Karpas-422 (cell line): Measurements from ENCODE around the gene TP53I11. TPM values are rescaled to one million over a fixed set of nuclear protein-coding genes. Genes with fewer than 3 reads are reported as not detected.

ENCODE experiments used
- DNase-seq: peaks from one replicate; pipeline ENCODE4 v3.0.0-alpha.2; 2015
- H2AFZ ChIP-seq: fragments of 200-600 bp; sonication (generic); 2 replicates; pipeline ENCODE4 v1.6.1; 2014; ENCODE audit warnings: antibody characterized with exemption, low read length, mixed read lengths
- H3K27ac ChIP-seq: fragments of 200-600 bp; sonication (generic); 2 replicates; pipeline ENCODE4 v1.5.1; 2014; ENCODE audit warnings: mild to moderate bottlenecking, low read length, moderate library complexity
- H3K27me3 ChIP-seq: fragments of 200-600 bp; sonication (generic); 2 replicates; pipeline ENCODE4 v1.6.1; 2014; ENCODE audit warnings: low read length, mixed read lengths
- H3K36me3 ChIP-seq: fragments of 200-600 bp; sonication (generic); 2 replicates; pipeline ENCODE4 v1.6.1; 2014; ENCODE audit warnings: low read length, mixed read lengths; ENCODE audit not compliant: insufficient read depth
- H3K4me1 ChIP-seq: fragments of 200-600 bp; sonication (generic); 2 replicates; pipeline ENCODE4 v1.6.1; 2014; ENCODE audit warnings: mild to moderate bottlenecking, low read length, mixed read lengths
- H3K4me2 ChIP-seq: fragments of 200-600 bp; sonication (generic); 2 replicates; pipeline ENCODE4 v1.6.1; 2014; ENCODE audit warnings: low read length, low read depth, mild to moderate bottlenecking; ENCODE audit not compliant: poor library complexity, severe bottlenecking
- H3K4me3 ChIP-seq: fragments of 200-600 bp; sonication (generic); 2 replicates; pipeline ENCODE4 v1.5.1; 2014; ENCODE audit warnings: mild to moderate bottlenecking, antibody characterized with exemption, low read length, mixed read lengths
- H3K79me2 ChIP-seq: fragments of 200-600 bp; sonication (generic); 2 replicates; pipeline ENCODE4 v1.6.1; 2014; ENCODE audit warnings: mild to moderate bottlenecking, low read length, mixed read lengths
- H3K9ac ChIP-seq: fragments of 200-600 bp; sonication (generic); 2 replicates; pipeline ENCODE4 v1.6.0; 2014; ENCODE audit warnings: low read length
- H3K9me2 ChIP-seq: fragments of 200-600 bp; sonication (generic), shearing (Covaris generic); replicated peaks from 2 replicates; pipeline ENCODE4 v1.6.0; 2014; ENCODE audit warnings: mild to moderate bottlenecking, low read length, moderate library complexity; ENCODE audit not compliant: insufficient read depth
- H3K9me3 ChIP-seq: fragments of 300-700, 200-600 bp; sonication (generic); 2 replicates; pipeline ENCODE4 v1.6.1; 2014; ENCODE audit warnings: low read length, mixed read lengths
- H4K20me1 ChIP-seq: fragments of 200-600 bp; sonication (generic); 2 replicates; pipeline ENCODE4 v1.6.1; 2014; ENCODE audit warnings: mild to moderate bottlenecking, antibody characterized with exemption, low read length, low read depth; ENCODE audit not compliant: insufficient read depth
- total RNA-seq: library from RNA; depleted of rRNA; stranded (reverse); fragments of >200 nt; shearing (Covaris generic); gene quantifications from 2 replicates; pipeline ENCODE4 v1.2.3, GENCODE V29; 2014; ENCODE audit warnings: low replicate concordance

TP53I11 gene
- total RNA-seq, 1 experiment from 2014 or later = 0.34 TPM

GRCh38 chr11:44982496-44983062, 31.9 kb upstream of the TP53I11 start:
- no peak for DNase-seq
- Histone ChIP-seq H3K9me3 (no peaks in the 10 kb centered on the region), H3K36me3 (no peaks in the 10 kb centered on the region), H3K27ac (no peak overlapping the region), H3K9me2 (no peaks in the 10 kb centered on the region), H3K4me2 (no peak overlapping the region), H3K4me1 (no peaks in the 10 kb centered on the region), H3K79me2 (no peaks in the 10 kb centered on the region), H2AFZ (no peak overlapping the region), H3K9ac (no peak overlapping the region), H4K20me1 (no peaks in the 10 kb centered on the region), H3K4me3 (no peak overlapping the region), H3K27me3 (no peaks in the 10 kb centered on the region)

DNA sequence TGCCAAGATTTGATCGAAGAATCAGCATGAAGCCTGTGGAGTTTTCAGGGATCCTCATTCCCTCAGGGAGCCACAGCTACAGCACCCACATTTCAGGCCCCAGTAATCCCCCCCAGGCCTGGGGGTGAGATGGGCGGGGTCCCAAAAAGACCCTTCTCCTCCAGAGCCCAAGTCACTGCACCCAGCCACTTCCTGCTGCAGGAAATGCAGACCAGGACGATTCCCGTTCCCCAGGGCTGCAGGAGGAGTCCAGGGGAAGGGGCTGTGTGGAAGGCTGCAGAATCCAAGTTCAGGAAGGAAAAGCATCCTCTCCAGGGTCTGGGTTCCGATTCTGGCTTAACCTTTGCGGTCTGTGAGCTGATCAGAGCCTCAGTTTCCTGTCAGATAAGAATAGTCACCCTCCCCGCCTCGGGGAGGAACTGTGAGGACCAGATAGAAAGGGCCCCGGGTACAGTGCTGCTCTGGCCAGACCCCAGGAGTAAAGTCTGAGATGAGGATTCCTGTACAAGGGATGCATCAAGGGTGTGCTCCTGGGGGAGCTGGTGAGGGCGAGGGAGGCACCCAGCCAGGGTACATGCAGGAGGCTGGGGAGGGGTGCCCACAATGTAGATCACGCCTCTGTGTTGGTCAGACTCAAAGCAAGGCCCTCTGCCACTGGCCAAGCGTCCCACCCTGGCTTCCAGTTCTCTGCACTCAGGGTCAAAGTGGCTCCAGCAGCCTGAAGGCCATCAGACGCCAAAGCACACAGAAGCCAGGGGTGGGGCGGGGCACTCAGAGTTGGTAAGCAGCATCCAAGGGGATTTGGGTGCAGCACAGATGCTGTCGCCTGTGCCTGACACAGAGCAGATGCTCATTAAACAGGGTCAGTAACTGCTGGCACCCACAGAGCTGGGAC, 30.1 kb upstream of the TP53I11 start:
- no peaks in the 10 kb centered on the region for H3K4me1 ChIP-seq

DNA sequence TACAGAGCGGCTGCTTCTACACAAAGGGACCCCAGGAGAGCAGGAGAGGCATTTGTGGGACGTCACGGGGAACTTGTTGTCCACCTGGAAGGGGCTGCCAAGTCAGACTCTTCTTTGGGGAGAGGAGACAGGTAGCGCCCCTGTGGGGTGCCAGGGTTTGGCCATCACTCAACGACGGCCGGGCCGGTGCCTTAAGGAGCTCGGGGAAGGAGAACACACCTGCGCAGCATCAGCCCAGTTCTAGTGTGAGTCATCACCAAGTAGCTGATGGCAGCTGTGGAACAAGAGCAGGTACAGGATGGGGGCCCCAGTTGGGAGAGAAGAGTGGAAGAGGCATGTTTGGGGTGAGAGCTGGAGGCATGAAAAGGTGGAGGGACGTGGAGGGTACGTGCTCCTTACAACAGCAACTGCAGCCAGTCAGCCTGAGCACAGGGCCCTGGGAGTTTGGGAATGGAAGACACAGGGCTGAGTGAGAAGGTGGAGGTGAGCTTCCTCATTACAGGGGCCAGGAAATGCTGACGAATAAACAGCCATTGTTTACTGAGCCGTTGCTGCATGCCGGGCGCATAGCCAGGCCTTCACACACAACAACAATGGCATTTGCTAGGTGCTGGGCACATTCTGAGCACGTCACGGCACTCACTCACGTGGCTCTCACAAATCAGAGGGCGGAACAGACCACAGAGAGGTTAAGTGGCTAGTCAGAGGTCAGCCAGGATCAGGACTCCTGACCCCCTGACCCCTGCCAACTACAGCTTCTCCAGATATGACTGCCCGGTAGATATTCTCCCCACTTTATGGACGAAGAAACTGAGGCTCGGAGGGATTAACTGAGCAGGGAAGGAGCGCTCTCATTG, 29.1 kb upstream of the TP53I11 start:
- Histone ChIP-seq H3K27ac (no peak overlapping the region), H3K4me1 (no peaks in the 10 kb centered on the region), H3K4me3 (no peak overlapping the region), H3K9ac (no peak overlapping the region), H3K36me3 (no peaks in the 10 kb centered on the region), H2AFZ (no peak overlapping the region), H3K4me2 (no peak overlapping the region), H3K9me2 (no peaks in the 10 kb centered on the region), H4K20me1 (no peaks in the 10 kb centered on the region), H3K79me2 (no peaks in the 10 kb centered on the region), H3K9me3 (no peaks in the 10 kb centered on the region), H3K27me3 (no peaks in the 10 kb centered on the region)
- DNase-seq = no peak

More for the DNA sequence above, 30.1 kb upstream of the TP53I11 start:
- no peaks in the 10 kb centered on the region for H4K20me1 ChIP-seq
- H3K79me2 ChIP-seq = no peaks in the 10 kb centered on the region
- H3K4me2 ChIP-seq = no peak overlapping the region
- H3K27me3 ChIP-seq = no peaks in the 10 kb centered on the region
- no peak overlapping the region for H2AFZ ChIP-seq
- no peaks in the 10 kb centered on the region for H3K9me2 ChIP-seq
- no peak overlapping the region for H3K9ac ChIP-seq
- no peaks in the 10 kb centered on the region for H3K9me3 ChIP-seq
- H3K27ac ChIP-seq = no peak overlapping the region
- DNase-seq = no peak
- H3K36me3 ChIP-seq = no peaks in the 10 kb centered on the region
- H3K4me3 ChIP-seq = no peak overlapping the region

DNA sequence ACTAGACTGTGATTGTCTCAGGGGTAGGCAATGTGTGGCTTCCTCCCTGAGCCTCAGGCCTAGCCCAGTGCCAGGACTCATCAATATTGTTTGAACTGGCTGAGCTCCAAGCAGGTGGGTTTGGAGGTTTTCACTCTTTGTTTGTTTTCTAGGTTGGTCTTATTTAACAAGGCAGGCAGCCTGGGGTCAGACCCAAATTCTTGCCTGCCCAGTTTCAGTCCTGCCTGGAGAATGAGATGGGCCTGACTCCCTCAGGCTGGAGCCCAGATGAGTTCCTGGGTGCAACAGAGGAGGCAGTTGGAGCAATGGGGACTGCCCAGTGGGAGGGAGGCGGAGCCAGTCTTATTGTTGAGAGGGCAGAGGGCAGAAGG, 28.3 kb upstream of the TP53I11 start:
- no peaks in the 10 kb centered on the region for H3K9me2 ChIP-seq
- H3K4me2 ChIP-seq = no peak overlapping the region
- no peaks in the 10 kb centered on the region for H3K27me3 ChIP-seq
- H3K4me3 ChIP-seq = no peak overlapping the region
- no peaks in the 10 kb centered on the region for H3K9me3 ChIP-seq
- no peak overlapping the region for H2AFZ ChIP-seq
- H3K27ac ChIP-seq = no peak overlapping the region
- no peak for DNase-seq
- H3K36me3 ChIP-seq = no peaks in the 10 kb centered on the region
- H3K9ac ChIP-seq = no peak overlapping the region
- no peaks in the 10 kb centered on the region for H4K20me1 ChIP-seq
- H3K79me2 ChIP-seq = no peaks in the 10 kb centered on the region
- no peaks in the 10 kb centered on the region for H3K4me1 ChIP-seq

DNA sequence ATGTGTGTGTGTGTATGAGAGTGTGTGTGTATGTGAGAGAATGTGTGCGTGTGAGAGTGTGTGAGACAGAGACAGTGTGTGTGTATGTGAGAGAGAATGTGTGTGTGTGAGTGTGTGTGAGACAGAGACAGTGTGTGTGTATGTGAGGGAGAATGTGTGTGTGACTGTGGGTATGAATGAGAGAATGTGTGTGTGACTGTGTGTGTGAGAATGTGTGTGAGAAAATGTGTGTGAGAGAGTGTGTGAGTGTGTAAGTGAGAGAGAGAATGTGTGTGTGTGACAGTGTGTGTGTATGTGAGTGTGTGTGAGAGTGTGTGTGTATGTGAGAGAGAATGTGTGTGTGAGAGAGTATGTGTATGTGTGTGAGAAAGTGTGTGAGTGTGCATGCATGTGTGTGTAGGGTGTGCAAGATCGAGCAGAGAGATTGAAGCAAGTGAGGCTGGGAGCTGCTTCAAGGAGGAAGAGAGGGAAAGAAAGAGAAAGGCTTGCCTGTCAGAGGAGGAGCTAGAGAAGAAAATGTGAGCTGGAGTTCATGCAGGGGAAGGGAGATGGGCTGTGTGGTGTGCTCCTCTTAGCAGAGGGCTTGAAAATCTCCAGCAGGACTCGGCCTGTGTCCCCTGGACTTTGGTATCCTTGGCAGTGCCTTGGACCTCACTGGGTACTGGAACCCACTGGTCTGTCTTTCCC, 27.7 kb upstream of the TP53I11 start:
- H2AFZ ChIP-seq = no peak overlapping the region
- H3K4me3 ChIP-seq = no peak overlapping the region
- no peaks in the 10 kb centered on the region for H3K4me1 ChIP-seq
- H3K9me3 ChIP-seq = no peaks in the 10 kb centered on the region
- DNase-seq = no peak
- H3K4me2 ChIP-seq = no peak overlapping the region
- no peak overlapping the region for H3K9ac ChIP-seq
- H3K36me3 ChIP-seq = no peaks in the 10 kb centered on the region
- H3K27me3 ChIP-seq = no peaks in the 10 kb centered on the region
- no peaks in the 10 kb centered on the region for H4K20me1 ChIP-seq
- H3K79me2 ChIP-seq = no peaks in the 10 kb centered on the region
- no peaks in the 10 kb centered on the region for H3K9me2 ChIP-seq
- no peak overlapping the region for H3K27ac ChIP-seq

- H3K4me1 ChIP-seq = no peaks in the 10 kb centered on the region
- H3K27ac ChIP-seq = no peak overlapping the region
- no peaks in the 10 kb centered on the region for H3K9me2 ChIP-seq
- H3K9ac ChIP-seq = no peak overlapping the region
- no peaks in the 10 kb centered on the region for H4K20me1 ChIP-seq
- H2AFZ ChIP-seq = no peak overlapping the region
- H3K79me2 ChIP-seq = no peaks in the 10 kb centered on the region
- DNase-seq = no peak
- no peaks in the 10 kb centered on the region for H3K9me3 ChIP-seq
- no peaks in the 10 kb centered on the region for H3K27me3 ChIP-seq
- no peak overlapping the region for H3K4me2 ChIP-seq
- no peak overlapping the region for H3K4me3 ChIP-seq
- no peaks in the 10 kb centered on the region for H3K36me3 ChIP-seq
These were observed 26.9 kb upstream of the TP53I11 start for GRCh38 chr11:44977493-44977984.

- H3K9me2 ChIP-seq = no peaks in the 10 kb centered on the region
- no peaks in the 10 kb centered on the region for H3K4me1 ChIP-seq
- no peak overlapping the region for H3K4me3 ChIP-seq
- no peak overlapping the region for H3K27ac ChIP-seq
- no peak for DNase-seq
- H3K36me3 ChIP-seq = no peaks in the 10 kb centered on the region
- no peak overlapping the region for H3K4me2 ChIP-seq
- no peak overlapping the region for H2AFZ ChIP-seq
- H3K9me3 ChIP-seq = no peaks in the 10 kb centered on the region
- no peaks in the 10 kb centered on the region for H3K79me2 ChIP-seq
- H4K20me1 ChIP-seq = no peaks in the 10 kb centered on the region
- no peak overlapping the region for H3K9ac ChIP-seq
- no peaks in the 10 kb centered on the region for H3K27me3 ChIP-seq
These were observed 25.9 kb upstream of the TP53I11 start for GRCh38 chr11:44976576-44976975.
